ENCODE results near the gene MOB4. TPM values are rescaled to one million over a fixed set of nuclear protein-coding genes. Genes with fewer than 3 reads are reported as not detected.

Gene MOB4
- total RNA-seq, 6 experiments from 2014 or later, result 30.1 to 38.6 (median 34.4) TPM

DNA sequence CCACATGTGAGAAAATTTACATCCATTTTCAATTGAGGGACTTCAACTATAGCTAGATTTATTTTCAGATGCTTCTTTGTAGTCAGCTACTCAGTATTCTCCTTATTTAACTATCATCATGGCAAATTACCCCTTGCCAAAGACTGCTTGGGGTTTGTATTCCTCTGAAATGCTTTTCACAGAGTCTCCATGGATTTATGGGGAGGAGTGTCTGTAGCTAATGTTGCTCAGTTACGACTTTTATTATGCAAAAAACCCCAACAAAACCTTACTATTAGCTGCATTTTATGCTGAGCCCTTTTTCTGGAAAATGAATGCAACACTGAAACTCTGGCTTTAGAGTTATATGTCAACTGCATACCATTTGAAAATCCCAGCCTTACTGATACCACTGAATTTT, 80.9 kb downstream of the MOB4 start:
- TF ChIP-seq, protein P1, sequence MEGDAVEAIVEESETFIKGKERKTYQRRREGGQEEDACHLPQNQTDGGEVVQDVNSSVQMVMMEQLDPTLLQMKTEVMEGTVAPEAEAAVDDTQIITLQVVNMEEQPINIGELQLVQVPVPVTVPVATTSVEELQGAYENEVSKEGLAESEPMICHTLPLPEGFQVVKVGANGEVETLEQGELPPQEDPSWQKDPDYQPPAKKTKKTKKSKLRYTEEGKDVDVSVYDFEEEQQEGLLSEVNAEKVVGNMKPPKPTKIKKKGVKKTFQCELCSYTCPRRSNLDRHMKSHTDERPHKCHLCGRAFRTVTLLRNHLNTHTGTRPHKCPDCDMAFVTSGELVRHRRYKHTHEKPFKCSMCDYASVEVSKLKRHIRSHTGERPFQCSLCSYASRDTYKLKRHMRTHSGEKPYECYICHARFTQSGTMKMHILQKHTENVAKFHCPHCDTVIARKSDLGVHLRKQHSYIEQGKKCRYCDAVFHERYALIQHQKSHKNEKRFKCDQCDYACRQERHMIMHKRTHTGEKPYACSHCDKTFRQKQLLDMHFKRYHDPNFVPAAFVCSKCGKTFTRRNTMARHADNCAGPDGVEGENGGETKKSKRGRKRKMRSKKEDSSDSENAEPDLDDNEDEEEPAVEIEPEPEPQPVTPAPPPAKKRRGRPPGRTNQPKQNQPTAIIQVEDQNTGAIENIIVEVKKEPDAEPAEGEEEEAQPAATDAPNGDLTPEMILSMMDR (IDR thresholded peaks at IDR 0.05), result no peak
- Mint-ChIP-seq H3K27ac (no peak overlapping the region), H3K4me1 (ENCODE audit: low read depth) (peaks cover 5% of the 10 kb centered on the region; the same call in 1 of the 2 replicates), H3K36me3 (ENCODE audit: low read depth) (no peaks in the 10 kb centered on the region), H3K27me3 (ENCODE audit: insufficient read depth) (peaks cover 5% of the 10 kb centered on the region), H3K4me3 (no peak overlapping the region), H3K9me3 (no peaks in the 10 kb centered on the region)
- no peak for DNase-seq

DNA sequence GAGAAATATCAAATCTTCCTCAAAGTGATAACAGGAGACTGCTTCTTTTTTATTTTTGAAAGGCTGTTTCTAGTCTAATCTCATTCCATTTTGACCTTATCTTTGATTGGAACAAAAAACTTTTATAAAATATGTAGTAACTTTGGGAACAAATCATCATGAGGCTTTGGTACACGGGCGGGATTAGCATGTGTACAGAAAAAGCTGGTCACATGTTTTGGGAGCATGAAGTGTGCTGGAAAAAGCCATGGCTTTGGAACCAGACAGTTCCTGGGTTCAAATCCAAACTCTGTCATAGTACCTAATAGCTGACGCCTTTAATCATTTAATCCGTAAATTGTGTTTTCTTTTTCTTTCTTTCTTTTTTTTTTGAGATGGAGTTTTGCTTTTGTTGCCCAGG, 81.3 kb downstream of the MOB4 start:
- no peak for DNase-seq
- peaks cover 5% of the 10 kb centered on the region for H3K27me3 Mint-ChIP-seq (ENCODE audit: insufficient read depth)
- no peaks in the 10 kb centered on the region for H3K9me3 Mint-ChIP-seq
- H3K4me3 Mint-ChIP-seq, result no peak overlapping the region
- peaks cover 5% of the 10 kb centered on the region; the same call in 1 of the 2 replicates for H3K4me1 Mint-ChIP-seq (ENCODE audit: low read depth)
- no peak overlapping the region for H3K27ac Mint-ChIP-seq
- H3K36me3 Mint-ChIP-seq (ENCODE audit: low read depth), result no peaks in the 10 kb centered on the region
- TF ChIP-seq, protein P1 (IDR thresholded peaks at IDR 0.05), result no peak

DNA sequence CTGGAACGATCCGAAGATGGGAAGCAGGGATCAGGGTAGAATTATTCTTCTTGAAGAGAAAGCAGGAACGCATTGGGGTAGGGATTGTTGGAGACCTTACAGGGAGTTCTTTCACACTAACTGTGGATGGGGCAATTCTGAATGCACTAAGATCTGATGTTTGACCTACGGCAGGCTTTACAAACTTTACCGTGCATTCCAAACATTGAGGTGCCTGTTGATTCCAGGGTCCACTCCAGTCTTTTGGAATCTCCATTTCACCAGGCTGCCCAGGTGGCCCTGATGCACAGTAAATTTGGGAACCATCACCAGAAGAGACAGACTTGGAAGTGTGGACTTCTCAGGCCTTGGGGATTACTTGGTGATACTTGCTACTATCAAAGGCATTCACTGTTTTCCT, 82.6 kb downstream of the MOB4 start:
- Mint-ChIP-seq H3K4me1 (ENCODE audit: low read depth) (peaks cover 5% of the 10 kb centered on the region; the same call in 1 of the 2 replicates), H3K27ac (no peak overlapping the region)
- DNase-seq, result no peak

DNA sequence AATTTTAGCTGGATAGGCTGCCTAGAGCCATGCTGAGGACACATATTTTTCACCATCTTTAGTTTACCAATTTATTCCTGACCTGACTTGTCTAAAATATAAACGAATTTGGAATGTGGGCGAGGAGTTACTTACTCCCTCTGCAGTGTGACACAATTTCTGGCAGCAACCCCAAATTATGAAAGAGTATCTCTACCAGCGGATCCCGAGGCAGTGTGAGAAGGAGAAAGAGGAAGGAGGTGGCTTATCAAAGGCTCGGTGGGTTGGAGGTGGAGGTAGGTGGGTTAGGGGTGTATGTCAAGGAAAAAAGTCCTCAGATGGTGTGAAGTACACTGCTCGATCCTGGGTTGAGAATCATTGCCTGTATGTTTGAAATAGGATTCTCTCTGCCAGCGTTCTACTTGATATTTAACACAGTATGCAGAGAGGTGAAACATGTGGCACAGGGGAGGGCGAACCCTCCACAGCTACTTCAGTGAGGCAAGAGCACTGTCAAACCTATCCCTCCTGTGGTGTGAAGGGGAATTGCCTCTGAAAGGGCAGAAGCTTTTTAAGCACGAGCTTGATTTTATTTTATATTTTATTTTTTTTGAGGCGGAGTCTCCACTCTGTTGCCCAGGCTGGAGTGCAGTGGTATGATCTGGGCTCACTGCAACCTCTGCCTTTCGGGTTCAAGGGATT, 83.6 kb downstream of the MOB4 start:
- H3K4me1 Mint-ChIP-seq (ENCODE audit: low read depth), result peaks cover 5% of the 10 kb centered on the region; the same call in 1 of the 2 replicates
- DNase-seq, result peak; percentile 9
- peaks cover 2% of the 10 kb centered on the region for H3K27me3 Mint-ChIP-seq (ENCODE audit: insufficient read depth)

More for the DNA sequence above, 82.6 kb downstream of the MOB4 start:
- H3K27me3 Mint-ChIP-seq (ENCODE audit: insufficient read depth), result peaks cover 3% of the 10 kb centered on the region
- no peaks in the 10 kb centered on the region for H3K36me3 Mint-ChIP-seq (ENCODE audit: low read depth)
- TF ChIP-seq, protein P1 (IDR thresholded peaks at IDR 0.05), result no peak
- H3K9me3 Mint-ChIP-seq, result no peaks in the 10 kb centered on the region
- no peak overlapping the region for H3K4me3 Mint-ChIP-seq

DNA sequence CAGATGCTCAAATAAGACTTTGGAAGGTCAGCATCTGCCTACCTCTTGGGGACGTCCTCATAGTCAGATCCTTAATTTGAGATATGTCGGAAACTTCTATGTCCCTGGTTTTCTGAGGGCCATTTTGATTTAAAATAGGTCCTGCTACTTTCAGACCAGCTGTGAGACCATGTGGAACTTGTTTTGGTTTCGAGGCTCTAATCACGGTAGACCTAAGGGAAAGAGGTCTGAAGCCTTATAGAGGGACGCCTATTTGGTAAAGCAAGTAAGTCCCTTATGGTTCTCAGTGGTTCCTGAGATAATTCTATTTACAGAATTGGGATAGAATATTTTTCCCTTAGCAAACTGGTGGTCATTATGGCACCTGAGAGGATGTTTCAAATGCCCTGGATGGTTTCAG, 84.4 kb downstream of the MOB4 start:
- no peak overlapping the region for H3K4me3 Mint-ChIP-seq
- H3K36me3 Mint-ChIP-seq (ENCODE audit: low read depth), result no peaks in the 10 kb centered on the region
- DNase-seq, result no peak

More for the DNA sequence above, 83.6 kb downstream of the MOB4 start:
- TF ChIP-seq, protein P1 (IDR thresholded peaks at IDR 0.05), result peak; percentile 63
- Mint-ChIP-seq H3K27ac (no peak overlapping the region), H3K4me3 (no peak overlapping the region), H3K9me3 (no peaks in the 10 kb centered on the region), H3K36me3 (ENCODE audit: low read depth) (no peaks in the 10 kb centered on the region)

More for the DNA sequence above, 84.4 kb downstream of the MOB4 start:
- peaks cover 5% of the 10 kb centered on the region; the same call in 1 of the 2 replicates for H3K4me1 Mint-ChIP-seq (ENCODE audit: low read depth)
- TF ChIP-seq, protein P1 (IDR thresholded peaks at IDR 0.05), result no peak
- H3K27ac Mint-ChIP-seq, result no peak overlapping the region
- H3K9me3 Mint-ChIP-seq, result no peaks in the 10 kb centered on the region
- H3K27me3 Mint-ChIP-seq (ENCODE audit: insufficient read depth), result peaks cover 2% of the 10 kb centered on the region
